ENCODE measurements around the gene DENND4C.
"Not testable (repeated sequence)": the region's sequence is repeated elsewhere in the genome, so short reads cannot be mapped to it uniquely, and the experiment has no call there.

The DENND4C gene

DNA sequence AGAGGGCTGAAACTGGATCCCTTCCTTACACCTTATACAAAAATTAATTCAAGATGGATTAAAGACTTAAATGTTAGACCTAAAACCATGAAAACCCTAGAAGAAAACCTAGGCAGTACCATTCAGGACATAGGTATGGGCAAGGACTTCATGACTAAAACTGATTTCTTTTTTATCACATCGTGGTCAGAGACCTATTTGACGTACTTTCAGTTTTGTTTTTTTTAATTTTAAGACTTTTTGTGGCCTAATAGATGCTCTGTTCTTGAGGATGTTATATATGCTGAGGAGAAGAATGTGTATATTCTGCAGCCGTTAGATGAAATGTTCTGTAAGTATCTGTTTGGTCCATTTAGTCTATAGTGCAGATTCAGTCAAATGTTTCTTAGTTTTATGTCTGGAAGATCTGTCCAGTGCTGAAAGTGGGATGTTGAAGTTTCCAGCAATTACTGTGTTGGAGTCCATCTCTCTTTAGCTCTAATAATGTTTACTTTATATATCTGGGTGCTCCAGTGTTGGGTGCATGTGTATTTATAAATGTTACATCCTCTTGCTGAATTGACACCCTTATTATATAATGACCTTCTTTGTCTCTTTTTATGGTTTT lies 36.4 kb downstream of the DENND4C start:
- DNase-seq (ENCODE audit: low read depth, low spot score) = not testable (repeated sequence)

DNA sequence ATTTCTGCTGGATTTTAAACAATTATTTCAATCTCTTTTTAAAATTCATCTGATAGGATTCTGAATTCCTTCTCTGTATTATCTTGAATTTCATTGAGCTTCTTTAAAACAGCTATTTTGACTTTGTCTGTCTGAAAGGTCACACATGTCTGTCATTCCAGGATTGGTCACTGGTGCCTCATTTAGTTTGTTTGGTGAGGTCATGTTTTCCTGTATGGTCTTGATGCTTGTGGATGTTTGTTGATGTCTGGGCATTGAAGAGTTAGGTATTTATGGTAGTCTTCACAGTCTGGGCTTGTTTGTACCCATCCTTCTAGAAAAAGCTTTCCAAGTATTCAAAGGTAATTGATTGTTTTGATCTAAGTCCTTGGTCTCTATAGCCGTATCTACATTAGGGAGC lies 39.1 kb downstream of the DENND4C start:
- DNase-seq (ENCODE audit: low read depth, low spot score) = no peak

DNA sequence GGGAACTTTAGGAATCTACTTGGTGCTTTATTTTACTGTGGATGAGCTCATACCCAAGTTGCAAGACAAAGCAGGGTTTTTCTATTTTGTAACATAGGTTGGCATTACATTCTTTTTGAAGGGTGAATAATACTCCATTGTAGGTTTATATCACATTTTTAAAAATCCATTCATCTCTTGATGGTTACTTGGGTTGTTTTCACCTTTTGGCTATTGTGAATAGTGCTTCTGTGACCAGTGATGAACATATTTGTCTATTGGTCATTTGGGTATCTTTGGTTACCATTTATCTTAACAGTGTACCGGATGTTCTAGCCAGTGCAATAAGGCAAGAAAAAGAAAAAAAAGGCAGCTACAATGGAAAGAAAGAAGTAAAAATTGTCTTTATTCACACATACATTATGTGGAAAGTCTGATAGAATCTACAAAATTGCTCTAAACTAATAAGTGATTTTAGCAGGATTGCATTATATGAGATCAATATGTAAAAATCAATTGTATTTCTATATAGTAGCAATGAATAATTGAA lies 40.0 kb downstream of the DENND4C start:
- DNase-seq (ENCODE audit: low read depth, low spot score) = no peak

DNA sequence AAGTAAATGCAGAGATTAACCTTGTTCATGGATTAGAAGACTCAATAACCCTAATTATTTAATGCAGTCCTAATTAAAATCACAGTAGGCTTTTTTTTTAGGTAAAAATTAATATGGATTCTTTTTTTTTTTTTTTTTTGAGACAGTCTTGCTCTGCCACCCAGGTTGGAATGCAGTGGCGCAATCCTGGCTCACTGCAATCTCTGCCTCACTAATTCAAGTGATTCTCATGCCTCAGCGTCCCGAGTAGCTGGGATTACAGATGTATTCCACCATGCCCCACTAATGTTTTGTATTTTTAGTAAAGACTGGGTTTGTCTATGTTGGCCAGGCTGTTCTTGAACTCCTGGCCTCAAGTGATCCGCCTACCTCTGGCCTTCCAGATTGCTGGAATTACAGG lies 40.6 kb downstream of the DENND4C start:
- DNase-seq (ENCODE audit: low read depth, low spot score) = no peak

DNA sequence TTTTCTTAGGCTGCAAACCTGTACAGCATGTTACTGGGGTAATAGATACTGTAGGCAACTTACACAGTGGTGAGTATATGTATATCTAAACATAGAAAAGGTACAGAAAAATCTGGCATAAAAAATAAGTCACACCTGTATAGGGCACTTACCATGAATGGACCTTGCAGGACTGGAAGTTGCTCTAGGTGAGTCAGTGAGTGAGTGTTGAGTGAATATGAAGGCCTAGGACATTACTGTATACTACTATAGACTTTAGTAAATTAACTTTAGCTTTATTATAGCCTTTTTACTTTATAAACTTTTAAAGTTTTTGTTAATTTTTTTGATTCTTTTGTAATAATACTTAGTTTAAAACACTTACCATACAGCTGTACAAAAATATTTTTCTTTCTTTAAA lies 51.3 kb downstream of the DENND4C start:
- no peak for DNase-seq (ENCODE audit: low read depth, low spot score)

DNA sequence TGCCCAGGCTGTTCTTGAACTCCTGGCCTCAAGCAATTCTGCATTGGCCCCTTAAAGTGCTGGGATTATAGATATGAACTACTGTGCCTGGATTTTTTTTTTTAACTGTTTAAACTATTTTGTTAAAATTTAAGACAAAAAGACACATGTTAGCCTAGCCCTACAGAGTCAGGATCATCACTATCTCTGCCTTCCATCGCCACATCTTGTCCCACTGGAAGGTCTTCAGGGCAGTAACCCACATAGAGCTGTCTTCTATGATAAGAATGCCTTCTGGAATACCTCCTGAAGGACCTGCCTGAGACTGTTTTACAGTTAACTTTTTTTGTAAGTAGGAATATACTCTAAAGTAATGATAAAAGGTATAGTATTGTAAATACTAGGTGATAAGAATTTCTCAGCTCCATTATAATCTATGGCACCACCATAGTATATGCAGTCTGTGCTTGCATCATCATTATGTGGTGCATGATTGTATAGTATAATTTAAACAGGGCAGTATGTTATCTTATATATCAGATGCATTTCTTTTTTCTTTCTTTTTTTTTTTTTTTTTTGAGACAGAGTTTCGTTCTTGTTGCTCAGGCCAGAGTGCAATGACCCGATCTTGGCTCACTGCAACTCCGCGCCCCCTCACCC lies 52.7 kb downstream of the DENND4C start:
- no peak for DNase-seq (ENCODE audit: low read depth, low spot score)

DNA sequence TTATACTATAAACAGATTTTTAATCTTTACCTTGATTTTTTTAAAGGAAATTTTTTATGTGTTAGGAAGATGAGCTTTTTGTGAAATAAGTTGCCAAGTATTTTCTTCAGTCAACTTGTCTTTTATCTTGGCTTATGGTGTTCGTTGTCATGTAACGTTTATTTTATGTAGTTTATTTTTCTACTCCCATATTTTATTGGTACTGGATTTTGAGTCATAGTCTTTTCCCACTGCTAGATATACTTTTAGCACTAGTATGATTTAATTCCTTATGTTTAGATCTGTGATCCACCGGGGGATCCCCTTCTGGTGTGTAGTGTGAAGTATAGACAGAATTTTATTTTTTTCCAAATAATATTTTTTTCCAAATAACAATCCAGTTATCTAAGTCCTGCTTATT lies 54.2 kb downstream of the DENND4C start:
- DNase-seq (ENCODE audit: low read depth, low spot score) = no peak

DNA sequence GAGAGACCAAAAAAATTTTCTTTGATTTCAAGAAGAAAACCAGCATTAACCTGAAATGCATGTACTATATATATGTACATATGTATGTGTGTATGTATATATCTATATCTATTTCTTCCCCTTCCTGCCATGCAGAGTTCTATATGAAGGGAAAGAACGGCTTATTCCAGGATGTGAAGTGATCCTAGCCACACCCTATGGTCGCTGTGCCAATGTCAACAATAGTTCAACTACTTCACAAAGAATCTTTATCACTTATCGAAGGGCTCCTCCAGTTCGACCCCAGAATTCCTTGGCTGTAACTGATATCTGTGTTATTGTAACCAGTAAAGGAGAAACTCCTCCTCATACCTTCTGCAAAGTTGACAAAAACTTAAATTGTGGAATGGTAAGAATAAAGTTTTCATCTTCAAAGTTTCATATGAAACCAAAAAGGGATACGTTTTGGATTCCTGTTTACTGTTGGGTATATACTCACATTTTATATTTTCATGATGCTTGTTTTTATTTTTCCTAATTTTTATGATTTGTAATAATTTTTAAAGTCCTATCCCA lies 56.2 kb downstream of the DENND4C start:
- DNase-seq (ENCODE audit: low read depth, low spot score) = no peak

DNA sequence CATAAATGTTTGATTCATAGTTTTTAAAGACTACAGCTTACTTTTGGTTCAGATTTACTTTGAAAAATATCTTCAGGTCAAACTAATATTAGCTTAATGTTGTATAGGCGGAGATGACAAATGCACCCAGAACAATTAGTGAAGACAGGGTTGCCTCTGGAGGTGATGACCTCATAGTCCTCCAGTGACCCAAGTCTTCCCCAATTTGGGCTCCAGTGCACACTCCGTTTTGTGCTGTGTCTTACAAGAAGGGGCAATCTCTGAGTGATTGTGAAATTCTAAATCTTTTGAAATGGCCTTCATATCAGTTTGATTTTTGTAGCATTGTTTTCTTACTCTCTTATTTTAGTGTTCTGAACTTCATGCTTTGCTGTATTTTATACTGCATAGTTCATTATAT lies 57.6 kb downstream of the DENND4C start:
- DNase-seq (ENCODE audit: low read depth, low spot score) = no peak

DNA sequence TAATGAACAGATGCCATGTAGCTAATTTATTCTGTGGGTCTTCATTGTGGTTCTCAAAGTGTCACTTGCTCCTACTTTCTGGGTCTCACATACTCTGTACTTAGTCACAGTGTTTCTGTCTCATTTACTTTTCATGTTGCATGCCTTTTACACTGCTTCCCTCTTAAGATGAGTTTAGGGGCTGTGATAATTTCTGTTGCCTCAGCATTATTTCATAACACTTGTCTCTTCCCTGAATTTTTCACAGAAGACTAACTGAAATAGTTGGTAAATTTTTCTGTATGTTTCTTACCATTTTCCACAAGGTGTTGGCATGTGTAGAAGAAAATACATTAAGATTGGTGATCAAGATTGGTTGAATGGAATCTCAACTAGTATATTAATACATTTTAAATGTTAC lies 59.6 kb downstream of the DENND4C start:
- no peak for DNase-seq (ENCODE audit: low read depth, low spot score)

DNA sequence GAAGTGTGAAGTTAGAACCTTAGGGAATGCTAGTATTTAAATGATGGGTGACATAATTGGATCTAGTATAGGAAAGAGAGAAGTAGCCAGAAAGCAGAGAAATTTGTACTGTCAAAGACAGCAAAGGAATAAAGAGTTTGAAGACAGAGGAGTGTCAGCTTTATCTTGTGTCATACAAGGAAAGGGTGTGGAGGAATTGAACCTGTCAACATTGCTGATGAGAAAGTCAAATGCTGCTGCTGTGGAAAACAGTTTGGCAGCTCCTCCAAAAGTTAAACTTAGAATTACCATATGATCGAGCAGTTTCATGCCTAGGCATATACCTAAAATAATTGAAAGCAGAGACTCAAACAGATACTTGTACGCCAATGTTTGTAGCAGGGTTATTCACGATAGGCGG lies 63.7 kb downstream of the DENND4C start:
- DNase-seq (ENCODE audit: low read depth, low spot score) = no peak

DNA sequence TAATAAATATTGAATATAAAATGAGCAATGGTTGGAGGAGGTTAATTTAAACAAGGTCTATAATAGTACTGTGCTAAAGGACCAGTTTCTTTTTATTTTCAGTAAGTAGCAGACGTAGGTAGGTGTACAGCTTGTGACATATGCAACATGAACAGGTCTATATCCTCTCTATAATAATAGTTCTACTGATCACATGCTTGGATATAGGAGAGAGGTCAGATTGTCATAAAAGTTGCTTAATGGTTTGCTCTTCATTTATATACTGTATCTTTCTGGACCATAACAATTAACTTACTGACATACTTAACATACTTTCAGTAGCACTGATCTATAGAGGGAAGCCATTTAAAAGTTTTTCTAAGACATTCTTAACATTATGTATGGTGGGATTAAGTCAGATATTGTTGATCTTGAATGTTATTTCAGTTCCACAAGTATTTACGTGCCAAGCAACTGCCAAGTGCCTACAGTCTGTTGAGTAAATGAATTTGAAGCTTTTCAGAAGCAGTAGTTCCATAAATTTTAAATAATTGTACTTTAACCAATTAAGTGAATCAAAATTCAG lies 68.0 kb downstream of the DENND4C start:
- DNase-seq (ENCODE audit: low read depth, low spot score) = no peak

DNA sequence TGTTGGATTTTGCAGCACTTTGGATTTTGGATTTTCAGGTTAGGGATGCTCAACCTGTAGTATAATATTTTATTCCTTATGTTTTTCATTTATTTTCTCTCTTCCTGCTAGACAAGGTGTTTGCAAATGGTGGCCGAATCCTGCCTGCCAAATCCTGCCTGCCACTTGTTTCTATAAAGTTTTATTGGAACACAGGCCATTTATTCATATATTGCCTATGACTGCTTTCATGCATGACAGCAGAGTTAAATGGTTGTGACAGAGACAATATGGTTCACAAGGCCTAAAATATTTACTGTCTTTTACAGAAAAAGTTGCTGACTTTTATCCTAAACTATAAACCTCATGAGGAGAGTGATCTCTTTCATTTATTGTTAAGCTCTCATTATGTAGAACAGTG lies 72.7 kb downstream of the DENND4C start:
- DNase-seq (ENCODE audit: low read depth, low spot score) = no peak

DNA sequence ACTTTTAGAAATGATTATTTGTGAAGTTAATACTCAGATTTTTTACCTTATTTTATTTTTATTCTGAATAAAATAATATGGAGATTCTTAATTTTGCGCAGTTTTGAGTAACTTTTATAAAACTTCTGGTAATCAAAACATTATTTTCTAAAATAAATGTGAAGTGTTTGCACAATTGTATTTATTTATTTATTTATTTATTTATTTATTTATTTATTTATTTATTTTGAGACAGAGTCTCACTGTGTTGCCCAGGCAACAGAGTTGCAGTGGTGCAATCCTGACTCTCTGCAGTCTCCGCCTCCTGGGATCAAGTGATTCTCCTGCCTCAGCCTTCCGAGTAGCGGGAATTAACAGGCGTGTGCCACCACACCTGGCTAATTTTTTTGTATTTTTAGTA lies 76.1 kb downstream of the DENND4C start:
- DNase-seq (ENCODE audit: low read depth, low spot score) = no peak

DNA sequence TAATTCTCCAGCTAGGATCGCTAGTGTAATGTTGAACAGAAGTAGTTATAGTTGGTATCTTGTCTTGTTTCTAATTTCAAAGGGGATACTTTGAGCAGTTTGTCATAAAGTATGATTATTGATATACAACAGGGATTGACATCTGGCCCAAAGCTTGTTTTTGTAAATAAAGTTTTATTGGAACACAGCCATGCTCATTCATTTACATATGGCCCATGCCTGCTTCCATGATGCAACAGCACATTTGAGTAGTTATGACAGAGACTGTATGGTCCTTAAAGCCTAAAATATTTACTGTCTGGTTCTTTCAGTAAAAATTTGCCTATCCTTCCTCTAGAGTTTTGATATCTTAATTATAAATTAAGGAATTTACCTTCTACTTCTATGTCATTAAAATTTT lies 79.8 kb downstream of the DENND4C start:
- no peak for DNase-seq (ENCODE audit: low read depth, low spot score)

DNA sequence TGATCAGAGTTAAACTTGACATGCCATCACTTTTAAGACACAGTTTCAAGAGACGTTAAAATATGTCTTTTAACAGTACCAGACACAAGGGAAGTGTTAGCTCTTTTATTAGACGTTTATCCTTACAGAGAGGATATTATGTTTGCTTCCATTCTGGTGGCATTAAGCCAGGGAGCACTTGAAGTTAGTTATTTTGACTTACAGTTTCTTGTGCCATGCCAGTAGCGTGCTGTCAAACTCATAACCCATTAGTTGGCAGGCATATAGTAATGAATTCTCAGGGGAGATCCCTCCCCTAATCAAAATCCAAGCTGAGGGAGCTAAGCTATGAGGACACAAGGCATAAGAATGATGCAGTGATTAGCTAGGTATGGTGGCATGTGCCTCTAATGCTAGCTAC lies 83.1 kb downstream of the DENND4C start:
- no peak for DNase-seq (ENCODE audit: low read depth, low spot score)

DNA sequence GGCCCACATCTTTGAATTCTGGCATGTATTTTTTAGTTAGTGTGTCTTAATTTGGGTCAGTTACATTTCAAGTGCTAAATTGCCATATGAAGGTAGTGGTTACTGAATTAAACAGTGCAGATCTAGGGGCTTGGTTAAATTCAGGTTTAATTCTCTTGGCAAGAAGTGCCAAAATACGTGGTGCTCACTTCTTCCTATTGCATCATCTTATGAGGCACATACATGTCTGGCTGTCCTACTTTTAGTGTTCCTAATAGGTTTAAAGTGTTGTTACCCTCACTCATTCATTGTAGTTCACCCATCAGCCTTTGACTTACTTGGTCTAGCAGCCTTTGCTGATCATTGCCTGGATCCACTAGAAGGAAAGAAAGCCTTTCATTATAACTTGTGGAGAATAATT lies 90.0 kb downstream of the DENND4C start:
- no peak for DNase-seq (ENCODE audit: low read depth, low spot score)

DNA sequence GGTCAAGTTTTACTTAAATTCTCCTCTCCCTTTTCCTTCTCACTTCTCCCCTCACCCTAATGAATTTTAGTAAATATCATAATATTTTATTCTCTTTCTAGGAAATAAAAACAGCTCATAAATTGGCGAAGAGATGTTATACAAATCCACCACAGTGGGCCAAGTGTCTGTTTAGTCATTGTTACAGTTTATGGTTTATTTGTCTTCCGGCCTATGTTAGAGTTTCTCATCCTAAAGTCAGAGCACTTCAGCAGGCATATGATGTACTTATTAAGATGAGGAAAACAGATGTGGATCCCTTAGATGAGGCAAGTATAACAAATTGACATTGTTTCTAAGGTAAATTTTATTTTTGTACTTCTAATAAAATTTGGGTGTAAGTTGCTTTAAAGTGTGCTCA lies 101.4 kb downstream of the DENND4C start:
- DNase-seq (ENCODE audit: low read depth, low spot score) = no peak

DNA sequence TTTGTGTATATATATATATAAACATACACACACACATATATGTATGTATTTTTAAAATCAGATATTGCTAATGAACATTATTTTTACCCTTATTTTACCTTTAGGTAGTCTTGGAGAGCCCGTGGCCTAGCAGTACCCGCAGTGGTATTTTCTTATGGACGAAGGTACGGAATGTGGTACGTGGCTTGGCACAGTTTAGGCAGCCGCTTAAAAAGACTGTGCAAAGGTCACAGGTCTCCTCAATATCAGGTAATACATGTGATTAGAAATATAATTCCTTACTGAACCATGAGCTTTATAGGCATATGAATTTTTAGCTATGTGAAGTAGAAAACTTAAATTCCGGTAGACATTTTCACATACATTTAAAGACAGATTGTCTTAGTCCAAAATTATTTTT lies 105.7 kb downstream of the DENND4C start:
- no peak for DNase-seq (ENCODE audit: low read depth, low spot score)

DNA sequence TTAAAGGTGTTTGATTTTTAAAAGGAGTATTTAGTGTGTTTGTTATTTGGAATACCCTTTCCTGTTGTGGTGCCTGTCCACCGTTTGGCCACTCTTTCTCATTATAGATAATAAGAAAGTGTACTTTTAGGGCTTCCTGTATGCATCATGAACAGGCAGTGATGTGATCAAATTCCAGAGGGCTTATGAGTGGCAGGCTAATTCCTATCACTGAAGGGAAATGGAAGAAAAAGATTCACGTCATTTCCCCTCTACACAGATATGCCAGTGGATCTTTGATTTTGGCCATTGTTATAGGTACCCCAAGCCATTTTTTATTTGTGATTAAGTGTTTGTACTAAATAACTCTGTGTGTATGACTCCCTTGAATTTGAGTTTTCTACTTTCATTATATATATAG lies 112.5 kb downstream of the DENND4C start:
- DNase-seq (ENCODE audit: low read depth, low spot score) = no peak

DNA sequence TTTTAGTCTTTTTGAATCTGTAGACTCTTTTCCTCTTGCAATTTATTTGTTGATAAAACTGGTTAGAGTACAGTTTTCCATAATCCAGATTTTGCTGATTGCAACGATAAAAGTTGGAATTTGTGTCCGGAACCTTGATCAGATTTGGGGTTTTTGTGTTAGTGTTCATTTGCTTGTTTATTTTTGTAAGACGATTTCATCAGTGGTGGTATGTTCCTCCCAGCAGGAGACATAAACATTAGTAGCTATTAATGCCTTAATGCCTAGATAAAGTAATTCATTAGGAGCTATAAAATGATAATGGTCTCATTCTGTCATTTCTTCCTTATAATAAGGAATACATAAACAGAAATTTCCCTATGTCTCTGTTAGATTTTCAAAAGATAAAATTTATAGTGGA lies 128.2 kb downstream of the DENND4C start:
- no peak for DNase-seq (ENCODE audit: low read depth, low spot score)

DNA sequence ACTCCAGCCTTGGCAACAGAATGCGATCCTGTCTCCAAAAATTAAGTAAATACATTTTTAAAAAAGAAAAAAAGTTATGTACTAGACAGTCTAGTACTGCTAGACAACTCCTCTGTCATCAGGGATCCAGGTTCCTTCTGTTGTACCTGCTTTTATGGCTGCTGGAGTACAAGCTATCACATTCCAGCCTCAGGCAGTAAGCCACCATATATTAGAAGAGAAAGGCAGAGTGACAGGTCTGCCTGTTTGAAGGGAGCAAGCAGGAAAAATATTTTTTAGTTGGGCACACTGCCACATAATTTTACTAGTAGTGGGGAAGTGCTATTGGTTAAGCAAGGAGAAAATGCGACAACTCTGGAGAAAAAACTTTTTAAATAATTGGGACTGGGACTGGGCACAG lies 138.6 kb downstream of the DENND4C start:
- DNase-seq (ENCODE audit: low read depth, low spot score) = no peak

DNA sequence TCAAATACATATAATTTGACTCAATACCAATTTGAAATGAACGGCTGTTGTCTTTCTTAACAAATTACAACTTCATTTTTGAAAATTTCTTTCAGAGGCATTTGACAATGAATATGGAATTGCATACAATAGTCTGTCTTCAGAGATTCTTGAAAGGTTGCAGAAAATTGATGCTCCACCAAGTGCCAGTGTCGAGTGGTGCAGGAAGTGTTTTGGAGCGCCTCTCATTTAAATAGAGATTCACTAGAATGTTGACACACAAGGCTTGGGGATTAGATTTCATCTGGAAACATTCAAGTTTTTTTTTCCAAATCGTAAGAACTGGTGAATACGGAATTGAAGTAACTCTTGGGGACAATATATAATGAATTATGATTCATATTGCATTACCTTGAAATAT lies 141.4 kb downstream of the DENND4C start:
- no peak for DNase-seq (ENCODE audit: low read depth, low spot score)
